Activated CD8-positive, alpha-beta memory T cell treated with anti-CD3 and anti-CD28 coated beads for 4 hours (primary cell): ENCODE data around the gene LRRC75A.
"Not testable (repeated sequence)": the region's sequence is repeated elsewhere in the genome, so short reads cannot be mapped to it uniquely, and the experiment has no call there.

Source experiments
- DNase-seq, 2 donors: peaks; one replicate each; pipeline ENCODE4 v3.0.0-alpha.2; 2020; ENCODE audit warnings: low read depth in 2 of 2

Gene LRRC75A

DNA sequence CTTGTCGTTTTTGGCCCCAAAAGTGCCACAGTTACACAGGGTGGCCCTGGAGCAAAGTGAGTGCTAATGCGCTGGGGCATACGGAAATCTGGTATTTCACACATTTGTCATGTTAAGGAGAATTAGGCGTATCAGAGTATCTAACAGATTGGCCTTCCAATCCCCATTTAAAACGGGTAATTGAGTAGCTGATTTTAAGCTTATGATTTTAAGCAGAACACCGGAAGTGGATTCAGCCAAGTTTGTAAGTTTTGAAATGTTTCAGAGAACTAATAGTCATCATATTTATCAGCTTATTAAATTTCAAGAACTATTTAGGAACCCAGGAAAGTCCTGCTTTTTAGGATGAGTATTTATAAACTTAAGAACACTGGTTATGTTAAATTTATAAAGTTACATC, 19.5 kb downstream of the LRRC75A start:
- no peak for DNase-seq

GRCh38 chr17:16471295-16471694, 20.7 kb downstream of the LRRC75A start:
- no peak for DNase-seq

GRCh38 chr17:16470265-16470664, 21.7 kb downstream of the LRRC75A start:
- DNase-seq, result no peak

DNA sequence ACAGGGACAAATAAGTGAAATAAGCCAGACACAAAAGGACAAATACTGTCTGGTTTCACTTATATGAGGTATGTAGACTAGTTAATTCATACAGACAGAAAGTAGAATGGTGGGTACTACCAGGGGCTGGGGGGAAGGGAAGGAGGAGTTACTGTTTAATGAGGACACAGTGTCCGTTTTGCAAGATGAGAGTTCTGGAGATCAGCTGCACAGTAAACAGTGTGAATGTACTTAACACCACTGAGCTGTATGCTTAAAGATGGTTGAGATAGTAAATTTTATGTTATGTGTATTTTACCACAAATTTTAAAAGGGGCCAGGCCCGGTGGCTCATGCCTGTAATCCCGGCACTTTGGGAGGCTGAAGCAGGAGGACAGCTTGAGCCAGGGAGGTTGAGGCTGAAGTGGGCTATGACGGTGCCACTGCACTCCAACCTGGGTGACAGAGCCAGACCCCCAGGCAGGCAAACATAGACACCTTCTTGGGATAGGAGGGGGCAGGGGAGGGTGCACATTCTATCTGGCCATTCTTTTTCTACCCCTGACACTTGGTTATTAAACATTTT, 23.5 kb downstream of the LRRC75A start:
- DNase-seq, result no peak

- DNase-seq, result no peak
Observed at GRCh38 chr17:16467886-16468285, 24.1 kb downstream of the LRRC75A start.

- DNase-seq, result no peak
Observed at GRCh38 chr17:16467044-16467443, 24.9 kb downstream of the LRRC75A start.

- DNase-seq, result no peak
Observed at GRCh38 chr17:16466407-16466806, 25.6 kb downstream of the LRRC75A start.

GRCh38 chr17:16465861-16466338, 26.1 kb downstream of the LRRC75A start:
- DNase-seq, result no peak

GRCh38 chr17:16465052-16465312, 27.0 kb downstream of the LRRC75A start:
- DNase-seq, result no peak

GRCh38 chr17:16464303-16465051, 27.5 kb downstream of the LRRC75A start:
- DNase-seq, result no peak

DNA sequence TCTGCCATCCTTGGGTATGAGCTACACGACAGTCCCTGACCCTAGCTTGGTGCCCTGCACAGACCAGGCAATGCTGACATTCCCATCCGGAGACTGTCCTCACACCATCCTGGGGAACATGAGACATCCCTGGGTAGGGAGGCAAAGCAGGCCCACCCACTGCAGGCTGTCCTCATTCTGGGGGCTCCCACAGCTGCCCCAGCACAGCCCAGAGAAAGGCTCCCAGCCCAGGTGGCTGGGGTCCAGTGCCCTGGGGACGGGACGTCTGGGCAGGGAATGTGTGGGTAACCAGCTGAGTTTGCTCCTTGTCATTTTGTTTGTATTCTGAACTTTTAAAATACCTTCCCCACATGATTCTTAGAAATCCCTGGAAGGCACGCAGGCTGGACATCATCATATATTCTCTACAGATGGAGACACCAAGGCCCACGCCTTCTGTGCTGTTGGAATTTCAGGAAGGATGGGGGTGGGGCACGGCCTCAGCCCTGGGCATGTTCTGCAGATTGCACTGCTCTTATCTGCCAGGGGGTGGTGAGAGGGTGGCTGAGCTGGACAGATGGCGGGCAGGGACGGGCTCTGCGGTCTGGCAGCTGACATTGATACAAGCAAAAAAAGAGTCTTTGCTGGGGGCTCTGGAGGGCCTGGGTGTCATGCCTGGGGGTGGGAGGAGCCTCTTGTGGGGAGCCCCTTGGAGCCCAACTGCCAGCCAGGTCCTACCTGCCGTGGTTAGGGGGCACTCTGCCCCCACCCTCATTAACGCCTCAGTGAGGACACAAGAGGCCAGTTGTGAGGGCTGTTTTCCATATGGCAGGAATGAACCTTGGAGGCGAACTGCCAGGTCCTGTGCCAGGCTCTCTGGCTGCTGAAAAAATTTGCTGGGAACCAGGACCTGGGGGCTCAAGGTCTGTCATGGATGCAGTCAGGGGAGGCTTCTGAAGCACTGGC, 28.4 kb downstream of the LRRC75A start:
- DNase-seq, result no peak

- no peak for DNase-seq
Observed at GRCh38 chr17:16462070-16462864, 29.7 kb downstream of the LRRC75A start.

DNA sequence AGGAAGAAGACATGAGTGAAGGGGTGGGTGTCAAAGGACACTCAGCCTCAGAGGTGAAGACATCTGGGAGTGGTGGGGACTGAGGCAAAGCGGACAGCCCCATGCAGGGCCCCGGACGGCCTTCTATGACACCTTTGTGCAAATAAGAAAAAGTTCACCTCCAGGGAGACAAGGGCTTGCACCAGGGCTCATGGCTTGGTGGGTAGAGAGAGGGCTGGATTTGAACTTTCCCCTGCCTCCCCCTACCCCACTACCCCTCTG, 30.5 kb downstream of the LRRC75A start:
- DNase-seq, result no peak

DNA sequence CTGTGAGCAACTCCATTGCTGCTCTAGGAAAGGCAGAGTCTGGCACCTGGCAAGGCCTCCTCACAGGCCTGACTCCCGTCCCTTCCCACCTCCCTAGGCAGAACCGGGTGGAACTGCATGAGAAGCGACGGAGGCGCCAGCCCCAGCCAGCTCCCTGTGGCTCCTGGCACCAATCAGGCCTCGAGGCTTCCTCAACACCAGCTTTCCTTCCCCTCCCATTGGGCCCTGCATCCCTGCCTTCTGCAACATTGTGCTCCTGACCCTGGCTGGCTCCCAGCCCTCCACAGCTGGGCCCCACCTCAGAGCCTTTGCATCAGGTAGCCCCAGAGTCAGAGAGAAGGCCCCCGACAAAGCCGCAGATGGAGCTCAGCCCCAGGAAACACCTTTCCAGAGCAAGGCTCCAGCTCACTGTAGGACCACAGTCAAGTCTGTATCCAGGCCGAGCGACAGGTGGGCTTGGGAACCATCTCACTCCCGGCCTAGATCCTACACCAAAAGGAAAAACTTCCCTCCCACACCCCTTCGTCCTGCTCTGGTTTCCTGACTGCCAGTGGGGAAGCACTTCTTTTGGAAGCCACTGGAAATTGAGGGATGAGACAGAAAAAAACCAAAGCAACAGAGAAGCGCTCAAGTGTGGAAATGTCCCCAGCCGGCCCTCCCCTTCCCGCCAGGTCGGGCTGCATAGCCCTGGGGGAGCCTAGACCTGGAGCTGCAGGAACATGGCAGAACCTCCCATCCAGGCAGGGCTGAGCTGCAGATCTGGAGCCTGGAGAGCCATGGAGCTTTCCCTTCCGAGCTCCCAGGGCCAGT, 31.0 kb downstream of the LRRC75A start:
- DNase-seq, result no peak

- no peak for DNase-seq
Observed at GRCh38 chr17:16459855-16460550, 32.0 kb downstream of the LRRC75A start.

GRCh38 chr17:16459271-16459670, 32.7 kb downstream of the LRRC75A start:
- DNase-seq, result no peak

GRCh38 chr17:16456742-16457316, 35.2 kb downstream of the LRRC75A start:
- DNase-seq, result no peak

GRCh38 chr17:16455997-16456741, 35.8 kb downstream of the LRRC75A start:
- no peak for DNase-seq

- DNase-seq, result no peak
Observed at GRCh38 chr17:16453493-16453851, 38.5 kb downstream of the LRRC75A start.

GRCh38 chr17:16452268-16452667, 39.7 kb downstream of the LRRC75A start:
- DNase-seq, result not testable (repeated sequence)
